Brain microvascular endothelial cell (primary cell): ENCODE results near the gene CASTOR1.
A peak's percentile ranks its signal among the peaks of the same experiment; 100 is the strongest.

Experiments
- DNase-seq: peaks from one replicate; pipeline ENCODE4 v3.0.0-alpha.2; 2020
- H3K27ac ChIP-seq: fragments of 250-450 bp; sonication (Bioruptor Pico); 2 replicates; pipeline ENCODE4 v1.5.1; 2020; ENCODE audit warnings: mild to moderate bottlenecking, moderate library complexity
- H3K27me3 ChIP-seq: fragments of 250-450 bp; sonication (Bioruptor Pico); replicated peaks from 2 replicates; pipeline ENCODE4 v1.5.1; 2020; ENCODE audit warnings: mild to moderate bottlenecking
- H3K36me3 ChIP-seq: fragments of 250-450 bp; sonication (Bioruptor Pico); replicated peaks from 2 replicates; pipeline ENCODE4 v1.5.1; 2020; ENCODE audit warnings: mild to moderate bottlenecking
- H3K4me3 ChIP-seq: 2 replicates; pipeline ENCODE4 v1.5.1; 2011; ENCODE audit warnings: low read depth, mild to moderate bottlenecking, control low read depth, low read length, moderate library complexity
- CTCF ChIP-seq: IDR thresholded peaks from 2 replicates; pipeline ENCODE4 v1.5.1; 2011; ENCODE audit warnings: low read depth, mild to moderate bottlenecking, moderate library complexity, low read length, control low read depth, inconsistent platforms; ENCODE audit errors: missing control alignments
- in situ Hi-C: cut with HindIII; loops from 2 replicates; pipeline ENCODE4 v1.10.0; 2017; ENCODE audit warnings: low sequenced_read_pairs, low pct_ligation_motif_present

Gene CASTOR1

GRCh38 chr22:30326706-30327362 is 37.5 kb upstream of the CASTOR1 start, which contains the start of gene TBC1D10A:
TBC1D10A (minus strand) TSS chr22:30326941; CDS start chr22:30326881, 60 bp downstream.
- H3K27ac ChIP-seq = peak within 1 kb of the TSS; percentile 77
- peaks cover 4% of the 10 kb centered on the region for H3K36me3 ChIP-seq
- peak within 1 kb of the TSS; percentile 79 for H3K4me3 ChIP-seq
- no peak for TF ChIP-seq CTCF
- peak; percentile 68 for DNase-seq
- in situ Hi-C loops = no loop called here
- no peaks in the 10 kb centered on the region for H3K27me3 ChIP-seq

GRCh38 chr22:30326255-30326705 is 37.0 kb upstream of the CASTOR1 start:
- H3K4me3 ChIP-seq = peak overlapping the region; percentile 79
- H3K36me3 ChIP-seq = peaks cover 4% of the 10 kb centered on the region
- H3K27ac ChIP-seq = peak overlapping the region; percentile 77
- DNase-seq = no peak
- in situ Hi-C loops = no loop called here
- no peak for TF ChIP-seq CTCF
- no peaks in the 10 kb centered on the region for H3K27me3 ChIP-seq

GRCh38 chr22:30325724-30326254 is 36.5 kb upstream of the CASTOR1 start:
- Histone ChIP-seq H3K4me3 (peak overlapping the region; percentile 79), H3K27ac (peak overlapping the region; percentile 56), H3K36me3 (peaks cover 4% of the 10 kb centered on the region), H3K27me3 (no peaks in the 10 kb centered on the region)
- TF ChIP-seq CTCF = no peak
- no peak for DNase-seq
- in situ Hi-C loops = no loop called here

DNA sequence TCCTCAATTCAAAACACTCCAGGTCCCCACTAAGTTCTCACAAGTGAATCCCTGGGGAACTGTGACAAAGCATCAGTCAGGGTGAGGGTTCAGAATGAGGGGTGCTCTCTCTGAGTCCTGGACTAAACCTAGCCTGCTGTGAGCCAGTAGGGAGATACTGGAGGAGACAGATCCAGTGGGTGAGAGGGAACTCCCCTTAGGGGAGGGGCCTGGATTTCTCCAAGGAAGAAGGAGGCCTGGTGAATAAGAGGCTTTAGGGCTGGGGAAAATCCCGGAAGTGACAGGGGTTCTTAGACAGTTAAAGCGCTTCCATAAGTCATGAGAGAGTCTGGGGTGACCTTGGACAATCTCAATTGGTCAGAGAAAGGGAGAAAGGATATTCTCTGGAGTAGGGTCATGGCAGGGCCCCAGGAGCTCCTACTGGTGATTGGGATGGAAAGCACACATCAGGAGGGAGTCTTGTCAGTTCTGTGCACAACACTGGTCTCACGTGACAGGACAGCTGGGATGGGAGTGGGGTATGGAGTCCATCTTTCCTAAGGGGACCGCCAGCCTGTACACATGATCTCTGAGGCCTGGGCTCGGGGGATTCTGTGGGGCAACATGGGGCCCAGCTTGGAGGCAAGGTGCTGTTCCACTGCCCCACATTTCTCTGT is 35.9 kb upstream of the CASTOR1 start:
- no peak for TF ChIP-seq CTCF
- peak; percentile 77 for DNase-seq
- Histone ChIP-seq H3K36me3 (peaks cover 2% of the 10 kb centered on the region), H3K27ac (peak overlapping the region; percentile 56), H3K27me3 (no peaks in the 10 kb centered on the region), H3K4me3 (peak overlapping the region; percentile 79)
- in situ Hi-C loops = no loop called here

GRCh38 chr22:30324014-30324730 is 34.9 kb upstream of the CASTOR1 start:
- H3K4me3 ChIP-seq = peak overlapping the region; percentile 79
- no peak for DNase-seq
- no peak for TF ChIP-seq CTCF
- H3K36me3 ChIP-seq = peaks cover 10% of the 10 kb centered on the region
- no peak overlapping the region for H3K27ac ChIP-seq
- H3K27me3 ChIP-seq = no peaks in the 10 kb centered on the region
- in situ Hi-C loops = no loop called here
